ENCODE measurements around the gene NPIPB5.
"Not testable (repeated sequence)": the region's sequence is repeated elsewhere in the genome, so short reads cannot be mapped to it uniquely, and the experiment has no call there.

NPIPB5 gene

DNA sequence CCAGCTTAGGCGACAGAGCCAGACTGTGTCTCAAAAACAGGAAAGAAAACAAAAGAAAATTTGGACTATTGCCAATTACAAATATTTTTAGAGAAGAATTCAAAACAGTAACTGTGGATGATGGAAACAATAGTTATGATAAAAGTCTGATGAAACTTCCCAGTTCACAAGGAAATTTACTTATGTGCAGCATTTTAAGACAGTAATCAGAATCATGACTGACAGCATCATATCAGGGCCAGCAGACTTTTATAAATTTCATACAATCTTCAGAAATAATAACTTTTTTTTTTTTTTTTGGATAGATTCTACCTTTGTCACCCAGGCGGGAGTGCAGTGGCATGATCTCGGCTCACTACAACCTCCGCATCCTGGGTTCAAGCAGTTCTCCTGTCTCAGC lies at the start of gene NPIPB5:
Gene NPIPB5 (plus strand): TSS at position 301 of the 400 bp plus-strand sequence. CDS start 2,911 bp downstream, outside the sequence.
- DNase-seq (ENCODE audit: low spot score): not testable (repeated sequence)

- not testable (repeated sequence) for DNase-seq (ENCODE audit: low spot score)
Measured at GRCh38 chr16:22468846-22469245, 41.8 kb upstream of the NPIPB5 start.

DNA sequence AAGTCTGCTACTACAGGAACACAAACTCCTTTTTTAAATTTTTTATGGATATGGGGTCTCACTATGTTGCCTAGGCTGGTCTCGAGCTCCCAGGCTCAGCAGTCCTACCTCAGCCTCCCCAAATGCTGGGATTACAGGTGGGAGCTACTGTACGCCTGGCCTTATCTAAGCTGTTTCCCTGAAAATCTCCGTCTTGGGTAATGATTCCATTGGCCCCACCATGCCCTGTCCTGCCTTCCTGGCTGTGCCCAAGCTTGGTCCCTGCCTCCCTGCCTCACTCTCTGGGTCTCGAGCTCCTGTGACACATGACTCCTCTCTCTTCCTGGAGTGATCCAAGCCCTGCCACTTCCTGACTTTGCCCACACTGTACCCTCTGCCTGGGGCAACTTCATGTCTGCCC lies 27.3 kb downstream of the NPIPB5 start:
- not testable (repeated sequence) for DNase-seq (ENCODE audit: low spot score)

- not testable (repeated sequence) for DNase-seq (ENCODE audit: low spot score)
Measured at GRCh38 chr16:22544809-22545208, 34.1 kb downstream of the NPIPB5 start.

- not testable (repeated sequence) for DNase-seq (ENCODE audit: low spot score)
Measured at GRCh38 chr16:22546630-22547029, 35.9 kb downstream of the NPIPB5 start.

- DNase-seq (ENCODE audit: low spot score): not testable (repeated sequence)
Measured at GRCh38 chr16:22547170-22547765, 36.6 kb downstream of the NPIPB5 start.

- not testable (repeated sequence) for DNase-seq (ENCODE audit: low spot score)
Measured at GRCh38 chr16:22549853-22550252, 39.2 kb downstream of the NPIPB5 start.

DNA sequence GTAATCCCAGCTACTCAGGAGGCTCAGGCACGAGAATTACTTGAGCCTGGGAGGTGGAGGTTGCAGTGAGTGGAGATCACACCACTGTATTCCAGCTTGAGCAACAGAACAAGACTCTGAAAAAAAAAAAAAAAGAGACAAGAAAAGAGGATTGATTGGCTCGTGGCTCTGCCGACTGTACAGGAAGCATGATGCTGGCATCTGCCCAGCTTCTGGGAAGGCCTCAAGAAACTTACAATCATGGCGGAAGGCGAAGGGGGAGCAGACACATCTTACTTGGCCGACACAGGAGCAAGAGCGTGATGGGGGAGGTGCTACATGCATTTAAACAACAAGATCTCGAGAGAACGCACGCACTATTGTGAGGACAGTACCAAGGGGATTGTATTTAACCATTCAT lies 40.5 kb downstream of the NPIPB5 start:
- DNase-seq (ENCODE audit: low spot score): not testable (repeated sequence)

GRCh38 chr16:22551651-22552050 lies 41.0 kb downstream of the NPIPB5 start:
- not testable (repeated sequence) for DNase-seq (ENCODE audit: low spot score)

DNA sequence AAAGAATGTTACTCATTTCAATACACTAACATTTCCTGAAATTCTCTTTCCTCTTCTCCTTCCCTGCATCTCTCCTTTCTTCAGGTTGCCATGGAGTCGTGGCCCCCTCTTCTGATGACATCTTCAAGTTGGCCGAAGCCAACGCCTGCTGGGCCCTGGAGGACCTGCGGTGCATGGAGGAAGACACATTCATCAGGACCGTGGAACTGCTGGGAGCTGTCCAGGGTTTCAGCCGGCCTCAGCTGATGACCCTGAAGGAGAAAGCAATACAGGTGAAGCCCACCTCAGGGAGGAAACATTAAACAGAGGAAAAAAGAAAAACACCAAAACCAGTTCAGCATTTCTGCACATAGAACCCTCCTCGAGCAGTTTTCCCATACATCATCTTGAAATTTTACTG lies 46.1 kb downstream of the NPIPB5 start:
- DNase-seq (ENCODE audit: low spot score): not testable (repeated sequence)
